ENCODE data around the gene ERO1B.

Gene ERO1B

DNA sequence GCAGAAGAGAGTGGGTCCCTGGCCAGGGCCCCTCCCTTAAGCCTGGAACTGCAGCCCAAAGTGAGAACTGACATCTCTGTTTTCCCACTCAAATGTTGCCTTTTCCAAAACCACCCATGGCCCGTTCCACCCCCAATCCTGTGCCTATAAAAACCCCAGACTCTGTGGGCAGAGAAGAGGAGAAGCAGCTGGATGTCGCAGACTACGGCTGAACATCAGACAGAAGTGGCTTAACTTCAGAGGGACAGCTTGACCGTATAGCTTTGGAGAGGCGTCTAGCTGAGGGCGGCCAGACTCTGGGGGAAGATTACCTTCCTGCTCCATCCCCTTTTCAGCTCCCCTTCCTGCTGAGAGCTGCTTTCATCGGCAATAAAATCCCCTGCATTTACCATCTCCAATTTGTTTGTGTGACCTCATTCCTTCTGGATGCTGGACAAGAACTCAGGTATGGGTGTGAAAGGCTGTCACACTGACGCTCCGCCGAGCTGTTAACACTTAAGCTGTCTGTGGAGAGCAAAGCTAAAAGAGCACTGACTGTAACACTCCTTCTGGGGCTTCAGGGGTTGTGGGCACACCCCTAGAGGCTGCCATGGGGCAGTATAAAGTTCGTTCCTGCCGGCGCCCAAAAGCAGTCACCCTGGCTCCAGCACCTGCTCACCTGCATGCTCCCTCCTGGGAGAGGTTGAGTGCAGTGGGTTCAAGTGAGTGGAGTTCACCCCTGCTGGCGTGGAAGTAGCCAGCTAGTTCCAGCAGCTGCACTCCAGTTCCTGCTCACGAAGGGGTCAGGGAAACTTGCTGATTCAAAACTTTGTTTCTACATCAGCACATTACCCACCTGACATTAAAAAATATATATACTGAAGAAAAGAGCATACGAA, 19.6 kb upstream of the ERO1B start:
- no peak for DNase-seq (ENCODE audit: low read depth)

DNA sequence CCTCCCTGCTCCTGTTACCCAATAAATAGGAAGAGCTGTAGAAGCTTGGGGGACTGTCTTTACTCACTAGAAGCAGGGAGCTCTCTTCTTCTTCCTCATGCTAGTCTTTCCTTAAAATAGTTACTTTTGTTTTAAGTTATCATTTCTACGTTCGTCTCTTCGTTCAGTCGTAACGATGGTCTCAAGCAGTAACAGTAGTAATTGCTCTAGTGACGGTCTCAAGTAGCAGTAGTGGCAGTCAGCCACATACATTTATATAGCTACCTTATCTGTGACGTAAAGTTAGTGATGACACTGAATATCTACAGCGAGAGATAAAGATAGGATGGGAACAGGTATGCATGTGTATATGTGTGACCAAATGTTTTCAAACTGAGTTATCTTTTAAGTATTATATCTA, 15.4 kb upstream of the ERO1B start:
- no peak for DNase-seq (ENCODE audit: low read depth)

DNA sequence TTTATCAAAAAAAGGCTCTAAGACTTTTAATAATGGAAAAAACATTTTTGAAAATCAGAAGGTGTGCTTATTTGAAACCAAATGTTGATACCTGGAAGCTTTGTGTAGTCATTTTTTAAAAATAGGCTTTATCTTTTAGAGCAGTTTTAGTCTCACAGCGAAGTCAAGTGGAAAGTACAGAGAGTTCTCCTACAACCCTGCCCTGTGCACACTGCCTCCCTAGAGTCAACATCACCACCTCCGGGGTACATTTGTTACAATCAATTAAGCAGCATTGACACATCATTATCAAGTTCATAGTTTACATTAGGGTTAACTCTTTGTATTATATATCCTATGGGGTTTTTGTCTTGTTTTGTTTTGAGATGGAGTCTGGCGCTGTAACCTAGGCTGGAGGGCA, 10.7 kb upstream of the ERO1B start:
- DNase-seq (ENCODE audit: low read depth): no peak

DNA sequence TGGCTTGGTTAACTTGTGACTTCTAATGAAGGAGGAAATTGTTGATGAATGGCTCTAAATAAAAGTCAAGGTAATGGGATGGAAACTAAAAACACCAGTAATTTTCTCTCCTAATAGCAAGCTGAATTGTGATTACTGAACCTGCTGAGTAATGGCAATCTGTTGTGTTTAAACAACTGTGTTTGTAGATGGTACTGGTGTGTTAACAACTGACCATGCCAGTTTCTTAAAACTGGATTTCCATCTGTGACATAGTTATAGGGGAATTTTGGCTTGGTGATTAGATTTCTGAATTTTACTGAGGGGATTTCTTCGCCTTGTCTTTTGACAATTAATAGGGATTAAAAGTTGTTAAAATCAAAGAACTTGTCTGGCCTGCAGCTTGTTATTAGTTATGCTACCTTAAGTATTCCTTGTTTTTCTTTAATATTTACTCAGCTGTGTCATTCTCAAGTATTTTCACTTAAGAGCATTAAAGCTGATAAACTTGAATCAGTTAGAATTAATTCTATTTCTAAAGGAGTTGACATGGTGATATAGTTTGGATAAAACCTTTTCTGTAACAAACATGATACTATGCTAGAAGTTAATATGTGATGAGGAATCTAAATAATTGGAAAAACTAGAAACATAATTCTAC, 7.9 kb upstream of the ERO1B start:
- no peak for DNase-seq (ENCODE audit: low read depth)

DNA sequence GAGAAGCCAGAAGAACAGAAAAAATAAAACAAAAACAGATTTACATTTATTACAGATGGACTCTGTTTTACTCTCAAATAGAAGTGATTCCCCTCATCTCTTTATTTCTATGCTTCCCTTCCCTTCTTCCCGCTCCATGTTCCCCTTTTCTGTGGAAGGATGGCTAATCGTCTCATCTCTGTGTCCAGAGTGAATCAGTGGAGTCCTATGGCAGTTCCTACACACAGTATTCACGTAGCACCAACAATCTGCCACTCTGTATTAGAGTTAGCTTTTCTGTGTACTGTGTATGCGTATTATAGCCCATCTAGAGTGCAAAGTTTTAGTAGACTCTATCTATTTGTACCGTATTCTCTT, 6.8 kb upstream of the ERO1B start:
- no peak for DNase-seq (ENCODE audit: low read depth)

DNA sequence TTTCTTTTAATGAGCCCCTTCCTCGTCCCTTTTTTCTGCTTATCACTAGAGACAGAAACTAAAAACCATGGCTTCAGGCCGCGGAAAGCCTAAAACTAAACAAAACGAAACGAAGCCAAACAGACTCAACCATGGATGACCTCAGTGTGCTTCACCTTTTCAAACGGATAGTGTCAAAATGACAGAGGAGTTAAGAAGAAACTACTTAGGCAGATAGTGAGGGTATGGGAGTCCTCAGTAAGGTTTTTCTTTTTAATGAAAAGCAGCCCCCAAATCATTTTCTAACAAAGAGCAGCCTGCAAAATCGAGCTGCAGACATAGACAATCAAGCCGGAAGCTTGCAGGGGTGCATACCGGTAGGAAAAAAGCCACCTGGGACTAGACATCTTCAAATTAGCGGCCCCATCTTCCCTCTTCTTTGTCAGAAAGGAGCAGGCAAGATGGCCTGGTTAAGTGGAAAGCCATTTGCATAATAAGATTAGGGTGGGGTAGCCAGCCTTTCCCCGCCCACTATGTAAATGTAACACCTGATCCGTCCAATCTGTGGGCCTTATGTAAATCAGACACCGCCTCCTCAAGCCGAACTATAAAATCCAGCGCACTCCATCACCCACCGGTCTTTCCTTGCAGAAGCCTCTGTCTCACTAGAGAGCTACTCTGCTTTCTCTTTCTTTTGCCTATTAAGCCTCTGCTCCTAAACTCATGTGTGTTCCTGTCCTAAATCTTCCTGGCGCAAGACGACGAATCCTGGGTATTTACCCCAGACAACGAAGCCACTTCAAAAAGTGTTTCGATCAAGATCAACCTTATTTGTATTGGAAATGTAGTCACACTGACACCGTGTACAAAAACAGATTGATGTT, 6.2 kb upstream of the ERO1B start:
- DNase-seq (ENCODE audit: low read depth): no peak

DNA sequence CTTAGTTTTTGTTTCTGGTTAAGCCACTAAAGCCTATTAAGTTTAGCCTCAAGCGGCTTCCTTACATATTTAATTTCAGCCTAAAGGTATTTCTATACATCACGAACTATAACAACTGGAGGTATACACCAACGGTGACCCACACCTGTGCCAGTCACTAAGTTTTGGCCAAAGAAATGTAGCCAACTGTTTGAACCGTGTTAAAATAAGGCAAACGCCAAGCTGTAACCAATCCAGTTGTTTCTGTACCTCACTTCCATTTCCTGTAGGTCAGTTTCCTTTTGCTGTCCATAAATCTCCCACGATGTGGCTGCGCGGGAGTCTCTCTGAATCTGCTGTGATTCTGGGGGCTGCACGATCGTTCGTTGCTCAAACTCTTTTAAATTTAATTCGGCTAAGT, 5.6 kb upstream of the ERO1B start:
- DNase-seq (ENCODE audit: low read depth): no peak

DNA sequence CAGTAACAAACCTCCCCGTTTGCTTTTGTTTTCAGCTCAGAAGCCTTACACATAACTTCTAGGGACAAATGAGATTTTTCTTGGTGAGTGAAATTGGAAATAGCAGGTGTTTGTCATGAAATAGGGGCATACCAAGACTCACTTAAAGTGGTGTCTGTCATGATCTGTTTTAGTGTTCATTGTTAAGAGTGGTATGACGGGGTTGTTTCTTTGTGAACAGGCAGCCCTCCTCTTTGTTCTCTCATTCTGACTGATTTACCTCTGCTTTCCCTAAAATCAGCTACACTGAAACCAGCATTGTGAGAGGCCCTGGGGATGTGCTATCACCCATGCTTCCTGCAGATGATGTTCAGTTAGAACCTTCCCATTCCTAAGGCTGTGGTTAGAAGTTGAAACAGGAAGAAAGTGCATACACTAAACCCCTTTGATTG, 2.5 kb upstream of the ERO1B start:
- no peak for DNase-seq (ENCODE audit: low read depth)

DNA sequence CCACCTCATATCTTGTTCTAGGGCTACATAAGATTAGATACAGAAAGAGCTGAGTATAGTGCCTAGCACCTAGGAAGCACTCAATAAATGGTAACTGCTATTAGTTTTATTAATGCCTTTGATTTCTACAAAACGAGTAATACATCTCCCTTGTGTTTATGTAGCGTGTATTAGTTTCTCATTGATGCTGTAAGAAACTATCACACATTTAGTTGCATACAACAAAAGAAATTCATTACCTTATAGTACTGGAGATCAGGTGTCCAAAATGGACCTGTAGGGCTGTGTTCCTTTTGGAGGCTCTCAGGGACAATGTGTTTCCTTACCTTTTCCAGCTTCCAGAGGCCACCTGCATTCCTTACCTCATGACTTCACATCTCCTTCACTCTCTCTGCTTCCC, 961 bp upstream of the ERO1B start:
- DNase-seq (ENCODE audit: low read depth): no peak

DNA sequence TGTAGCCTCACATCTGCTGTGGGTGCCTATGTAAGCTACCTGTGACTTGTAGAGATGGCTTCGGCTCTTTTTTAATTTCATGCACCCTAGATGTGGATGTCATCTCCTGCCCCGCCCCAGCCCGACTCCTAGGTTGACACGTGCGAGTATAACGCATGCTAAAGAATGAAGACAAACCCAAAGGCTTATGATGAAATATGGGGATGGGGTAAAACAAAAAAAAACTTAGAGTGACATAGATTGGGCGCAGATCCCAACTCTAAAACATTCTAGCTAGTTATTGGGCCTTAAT, 613 bp upstream of the ERO1B start:
- DNase-seq (ENCODE audit: low read depth): no peak

DNA sequence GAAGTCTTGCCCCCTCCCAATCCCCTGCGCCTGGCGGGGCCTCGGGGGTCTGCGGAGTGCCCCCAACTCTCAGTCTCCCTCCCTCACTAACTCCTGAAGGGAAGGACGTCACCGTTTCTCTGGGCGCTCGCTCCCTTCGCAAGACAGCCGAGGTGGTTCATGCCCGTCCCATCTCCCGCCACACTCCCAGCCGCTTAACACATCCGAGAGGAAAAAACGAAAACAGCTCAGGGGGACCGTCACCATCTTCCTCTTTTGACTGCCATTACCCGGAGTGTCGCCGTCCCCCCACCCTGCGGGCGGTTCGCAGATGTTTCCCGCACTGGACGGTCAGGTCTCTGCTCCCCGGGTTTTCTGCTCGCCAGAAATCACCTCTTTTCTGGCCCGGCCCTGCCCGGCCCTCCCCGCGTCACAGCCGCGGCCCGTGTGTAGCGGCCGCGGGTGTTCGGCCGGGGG, 532 bp downstream of the ERO1B start:
- DNase-seq (ENCODE audit: low read depth): no peak

DNA sequence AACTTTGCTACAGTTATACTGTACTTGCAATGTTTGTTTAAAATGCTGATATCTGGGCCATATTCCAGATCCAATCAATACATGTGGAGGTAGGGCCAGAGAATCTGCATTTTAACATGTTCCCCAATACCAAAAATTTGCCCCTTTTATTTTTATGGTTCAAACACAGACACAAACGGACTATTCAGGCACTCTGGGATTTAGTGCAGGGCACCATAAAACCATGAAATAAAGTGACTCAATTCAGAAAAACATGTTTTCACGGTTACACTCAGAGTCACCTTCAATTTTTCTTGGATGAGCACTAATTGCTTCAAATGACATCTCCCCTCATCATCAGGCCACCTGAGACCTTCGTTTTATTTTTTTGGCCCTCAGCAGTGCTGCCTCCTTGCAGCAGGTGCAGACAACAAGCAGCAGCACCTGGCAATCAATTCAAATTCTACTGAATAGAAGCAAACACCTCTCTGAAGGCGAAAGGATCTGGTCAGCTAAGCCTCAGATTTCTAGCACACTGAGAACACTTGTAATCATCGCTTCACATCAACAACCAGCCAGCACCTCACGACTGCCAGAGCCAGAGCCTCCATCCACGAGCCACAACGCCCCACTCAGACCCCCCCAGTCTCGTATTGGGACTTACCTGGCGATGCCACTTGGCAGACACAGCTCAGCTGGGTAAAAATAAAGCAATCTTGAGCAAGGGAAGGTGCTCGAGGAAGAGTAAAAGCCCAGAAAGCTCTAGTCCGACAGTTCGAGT, 1.1 kb downstream of the ERO1B start:
- DNase-seq (ENCODE audit: low read depth): no peak

DNA sequence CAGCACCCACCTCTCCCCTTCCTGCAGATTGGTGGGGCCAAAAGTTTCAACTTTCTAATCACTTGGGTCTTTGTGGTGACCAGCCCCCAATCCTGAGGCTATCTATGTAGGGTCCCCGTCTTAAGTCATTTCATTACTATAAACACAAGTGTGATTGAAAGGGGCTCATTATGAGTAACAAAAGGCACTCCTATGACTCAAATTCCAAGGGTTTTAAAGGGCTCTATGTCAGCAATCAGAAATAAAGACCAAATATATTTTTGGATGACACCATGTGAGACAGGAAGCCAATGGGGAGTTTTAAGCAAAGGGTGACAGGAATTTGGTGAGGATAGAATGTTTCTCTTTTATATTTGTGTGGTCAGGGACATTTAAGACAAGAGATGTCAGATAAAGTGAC, 6.2 kb downstream of the ERO1B start:
- no peak for DNase-seq (ENCODE audit: low read depth)

DNA sequence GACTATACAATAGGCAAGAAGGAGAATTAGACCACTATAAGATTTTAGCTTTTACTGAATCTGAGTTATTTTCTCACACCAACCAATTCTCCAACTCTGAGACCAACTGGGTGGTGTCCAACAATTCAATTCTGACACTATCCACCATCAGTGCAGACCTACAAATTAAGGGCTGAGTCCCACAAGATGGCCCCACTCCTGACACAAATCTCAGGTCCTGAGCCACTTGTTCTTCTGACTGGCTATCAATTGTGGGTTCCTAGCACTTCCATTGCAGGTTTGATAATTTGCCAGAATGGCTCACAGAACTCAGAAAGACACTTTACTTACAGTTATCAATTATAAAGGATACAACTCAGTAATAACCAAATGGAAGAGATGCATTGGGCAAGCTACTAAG, 6.7 kb downstream of the ERO1B start:
- no peak for DNase-seq (ENCODE audit: low read depth)

DNA sequence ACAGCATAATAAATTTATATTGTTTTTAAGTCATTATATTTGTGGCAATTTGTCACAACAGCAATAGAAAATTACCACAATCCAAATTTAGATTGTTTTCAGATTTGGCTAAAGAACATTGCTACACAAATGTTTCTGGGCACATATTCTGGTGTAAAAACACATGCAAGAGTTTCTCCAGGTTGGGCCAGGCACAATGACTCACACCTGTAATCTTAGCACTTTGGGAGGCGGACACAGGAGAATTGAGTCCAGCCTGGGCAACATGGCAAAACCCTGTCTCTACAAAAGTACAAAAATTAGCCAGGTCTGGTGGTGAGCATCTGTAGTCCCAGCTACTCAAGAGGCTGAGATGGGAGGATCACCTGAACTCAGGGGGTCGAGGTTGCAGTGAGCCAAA, 8.4 kb downstream of the ERO1B start:
- no peak for DNase-seq (ENCODE audit: low read depth)

DNA sequence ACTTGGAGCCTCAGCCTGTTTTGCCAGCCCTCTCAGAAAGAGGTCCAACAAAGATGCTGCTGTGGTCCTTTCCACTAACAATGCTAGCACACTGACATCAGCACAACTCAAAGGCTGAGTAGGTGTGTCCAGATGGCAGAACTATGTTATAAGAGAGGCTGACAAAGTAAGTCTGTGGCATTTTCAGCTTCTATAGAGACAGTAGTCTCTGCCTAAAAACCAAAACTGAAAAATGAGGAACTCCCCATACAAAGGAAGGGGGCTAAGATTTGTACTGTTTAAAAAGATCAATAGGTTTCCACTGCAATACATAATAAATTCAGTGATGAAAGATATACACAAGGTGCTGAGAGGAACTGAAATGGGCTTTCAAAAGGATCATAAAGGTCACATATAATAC, 12.3 kb downstream of the ERO1B start:
- no peak for DNase-seq (ENCODE audit: low read depth)

DNA sequence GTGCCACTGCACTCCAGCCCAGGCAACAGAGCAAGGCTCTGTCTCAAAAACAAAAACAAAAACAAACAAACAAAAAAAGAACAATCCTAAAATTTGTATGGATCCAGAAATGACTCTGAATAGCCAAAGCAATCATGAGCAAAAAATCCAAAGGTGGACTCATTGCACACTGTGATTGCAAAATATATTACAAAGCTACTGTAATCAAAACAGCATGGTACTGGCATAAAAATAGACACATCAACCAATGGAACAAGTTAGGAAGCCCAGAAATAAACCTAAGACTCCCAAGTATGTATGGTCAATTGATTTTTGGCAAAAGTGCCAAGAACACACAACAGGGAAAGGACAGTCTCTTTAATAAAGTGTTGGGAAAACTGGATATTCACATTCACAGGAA, 19.9 kb downstream of the ERO1B start:
- DNase-seq (ENCODE audit: low read depth): no peak

DNA sequence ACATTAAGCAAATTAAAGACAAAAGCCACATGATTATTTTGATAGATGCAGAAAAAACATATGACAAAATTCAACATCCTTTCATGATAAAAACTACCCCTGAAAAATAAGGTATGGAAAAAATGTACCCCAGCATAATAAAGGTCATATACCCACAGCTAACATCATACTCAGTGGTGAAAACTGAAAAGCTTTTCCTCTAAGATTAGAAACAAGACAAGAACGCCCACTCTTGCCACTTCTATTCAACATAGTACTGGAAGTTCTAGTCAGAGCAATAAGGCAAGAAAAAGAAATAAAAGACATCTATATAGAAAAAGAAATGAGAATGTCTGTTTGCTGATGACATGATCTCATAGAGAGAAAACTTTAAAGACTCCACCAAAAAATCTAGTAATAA, 20.7 kb downstream of the ERO1B start:
- no peak for DNase-seq (ENCODE audit: low read depth)

DNA sequence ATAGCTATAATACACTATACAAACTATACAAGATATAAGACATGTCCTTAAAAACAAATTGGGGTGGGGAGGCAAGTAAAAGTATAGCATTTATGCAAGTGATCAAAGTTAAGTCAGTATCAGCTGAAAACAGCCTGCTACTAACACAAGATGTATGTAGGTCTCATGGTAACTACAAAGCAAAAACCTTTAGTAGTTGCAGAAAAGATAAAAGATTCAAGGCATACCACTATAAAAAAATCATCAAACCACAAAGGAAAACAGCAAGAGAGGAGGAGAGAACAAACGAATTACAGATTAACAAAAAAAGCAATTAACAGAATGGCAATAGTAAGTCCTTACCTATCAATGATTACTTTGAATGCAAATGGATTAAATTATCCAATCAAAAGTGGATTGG, 22.7 kb downstream of the ERO1B start:
- no peak for DNase-seq (ENCODE audit: low read depth)

DNA sequence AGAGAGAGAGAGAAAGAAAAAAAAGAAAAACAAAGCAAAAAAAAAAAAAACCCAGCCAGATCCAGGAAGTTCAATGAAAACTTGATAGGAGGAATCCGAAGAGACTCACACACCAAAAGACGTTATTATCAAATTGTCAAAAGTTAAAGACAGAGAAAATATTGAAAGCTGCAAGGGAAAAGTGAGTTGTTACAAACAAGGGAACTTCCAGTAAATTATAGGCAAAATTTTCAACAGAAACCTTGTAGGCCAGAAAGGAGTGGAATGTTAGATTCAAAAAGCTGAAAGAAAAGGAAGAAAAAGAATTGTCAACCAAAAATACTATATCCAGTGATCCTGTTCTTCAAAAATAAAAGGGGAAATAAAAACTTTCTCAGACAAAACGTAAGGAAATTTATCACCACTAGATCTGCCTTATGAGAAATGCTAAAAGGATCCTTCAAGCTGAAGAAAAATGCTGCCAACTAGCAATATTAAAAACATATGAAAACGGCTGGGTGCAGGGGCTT, 23.6 kb downstream of the ERO1B start:
- no peak for DNase-seq (ENCODE audit: low read depth)

DNA sequence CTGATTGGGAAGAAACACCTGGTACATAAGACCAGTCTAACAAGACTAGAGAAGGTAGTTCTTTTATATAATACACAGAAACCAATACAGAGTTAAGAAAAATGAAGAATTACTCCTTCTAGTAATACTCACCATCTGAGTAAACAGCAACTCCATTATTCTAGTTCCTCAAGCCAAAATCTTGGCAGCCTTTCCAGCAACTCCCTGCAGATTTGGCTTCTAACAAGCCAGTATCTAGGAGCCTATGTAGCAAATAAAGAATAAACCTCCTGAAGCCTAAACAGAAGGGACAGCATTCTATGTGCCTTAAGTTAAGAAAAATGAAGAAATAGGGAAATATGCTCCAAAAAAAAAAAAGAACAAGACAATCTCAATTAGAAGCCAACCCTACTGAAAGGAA, 24.5 kb downstream of the ERO1B start:
- DNase-seq (ENCODE audit: low read depth): no peak
